ENCODE data around the gene ARMCX5. TPM values are rescaled to one million over a fixed set of nuclear protein-coding genes. Genes with fewer than 3 reads are reported as not detected.
A peak's percentile ranks its signal among the peaks of the same experiment; 100 is the strongest.

ARMCX5 gene
- total and polyA plus RNA-seq, 8 donors: 5.5 to 10.4 (median 8.0) TPM

DNA sequence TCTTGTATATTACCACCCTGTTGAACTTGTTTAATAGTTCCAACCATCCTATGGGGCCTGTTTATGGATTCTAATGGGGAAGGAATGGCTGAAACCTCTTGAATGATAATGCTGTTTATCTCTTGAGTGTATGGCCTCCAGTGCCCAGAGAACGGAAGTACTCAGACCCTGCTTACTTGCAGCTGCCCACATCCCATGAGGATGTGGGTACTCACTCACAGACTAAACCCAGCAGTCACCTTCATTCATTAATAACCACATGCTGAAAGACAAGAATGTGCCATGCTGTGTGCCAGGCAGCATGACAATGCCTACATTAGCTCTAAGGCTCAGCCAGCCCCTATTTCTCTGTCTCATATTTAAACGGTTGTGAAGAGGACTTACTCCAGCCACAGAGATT, 5.9 kb upstream of the ARMCX5 start:
- 72 to 74% methylated on average over 2 of the region's 2 CpGs for WGBS, 2 donors
- intact Hi-C loops (cut with DNase I): no loop called here
- TF ChIP-seq, protein P1, sequence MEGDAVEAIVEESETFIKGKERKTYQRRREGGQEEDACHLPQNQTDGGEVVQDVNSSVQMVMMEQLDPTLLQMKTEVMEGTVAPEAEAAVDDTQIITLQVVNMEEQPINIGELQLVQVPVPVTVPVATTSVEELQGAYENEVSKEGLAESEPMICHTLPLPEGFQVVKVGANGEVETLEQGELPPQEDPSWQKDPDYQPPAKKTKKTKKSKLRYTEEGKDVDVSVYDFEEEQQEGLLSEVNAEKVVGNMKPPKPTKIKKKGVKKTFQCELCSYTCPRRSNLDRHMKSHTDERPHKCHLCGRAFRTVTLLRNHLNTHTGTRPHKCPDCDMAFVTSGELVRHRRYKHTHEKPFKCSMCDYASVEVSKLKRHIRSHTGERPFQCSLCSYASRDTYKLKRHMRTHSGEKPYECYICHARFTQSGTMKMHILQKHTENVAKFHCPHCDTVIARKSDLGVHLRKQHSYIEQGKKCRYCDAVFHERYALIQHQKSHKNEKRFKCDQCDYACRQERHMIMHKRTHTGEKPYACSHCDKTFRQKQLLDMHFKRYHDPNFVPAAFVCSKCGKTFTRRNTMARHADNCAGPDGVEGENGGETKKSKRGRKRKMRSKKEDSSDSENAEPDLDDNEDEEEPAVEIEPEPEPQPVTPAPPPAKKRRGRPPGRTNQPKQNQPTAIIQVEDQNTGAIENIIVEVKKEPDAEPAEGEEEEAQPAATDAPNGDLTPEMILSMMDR (IDR thresholded peaks at IDR 0.05): no peak

DNA sequence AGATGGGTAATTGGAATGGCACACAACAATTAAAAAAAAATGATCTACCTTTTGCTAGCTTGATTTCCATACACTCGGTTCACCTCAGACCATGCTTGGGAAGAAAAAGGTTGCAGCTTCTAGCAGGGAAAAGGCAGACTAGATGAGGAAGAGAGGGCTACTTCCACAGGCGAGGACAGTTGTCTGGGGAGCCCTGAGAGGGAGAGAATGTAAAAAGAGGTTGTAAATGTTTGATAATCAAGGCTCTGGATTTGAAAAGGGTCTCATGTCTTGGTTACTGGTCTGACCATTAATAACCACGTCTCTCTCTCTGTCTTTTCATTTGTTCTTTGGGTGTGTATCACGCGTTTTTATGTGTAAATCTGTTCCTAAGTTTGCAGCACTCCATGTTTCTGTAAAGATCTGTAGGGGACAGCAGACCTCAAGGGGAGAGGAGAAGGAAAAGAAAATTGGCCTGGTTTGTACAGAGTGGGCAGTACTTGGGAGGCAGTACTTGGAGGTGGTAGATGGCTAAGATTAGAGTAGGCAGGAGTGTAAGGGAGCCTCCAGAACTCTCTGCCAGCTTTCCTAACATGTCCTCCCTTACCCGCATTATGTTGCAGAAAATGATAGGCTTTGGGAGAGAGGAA, 750 bp downstream of the ARMCX5 start:
- peaks cover 0 to 3% (median 0%) of the 10 kb centered on the region in 4 donors for H3K27me3 ChIP-seq
- H3K4me3 ChIP-seq: peak overlapping the region; percentile 23 to 47 (median 34)
- no peaks in the 10 kb centered on the region for H3K9me3 ChIP-seq
- peak overlapping the region; percentile 29 to 79 (median 59) for H3K27ac ChIP-seq
- no peaks in the 10 kb centered on the region for H3K4me1 ChIP-seq
- TF ChIP-seq, protein P1 (IDR thresholded peaks at IDR 0.05): no peak
- ATAC-seq (peak in 3 of 4 donors; percentile 34 to 59 (median 54)), FAIRE-seq (no peak), DNase-seq (no peak)
- no peaks in the 10 kb centered on the region for H3K36me3 ChIP-seq
- WGBS, 2 donors: 3 to 20% methylated on average over 6 of the region's 6 CpGs
- intact Hi-C loops (cut with DNase I): loop anchor here in 1 of 3 donors (10.0 kb wide), 1 partner anchor 245 kb away; no protein-coding TSS in a partner anchor

More for the DNA sequence above, 5.9 kb upstream of the ARMCX5 start:
- H3K27me3 ChIP-seq: peaks cover 0 to 9% (median 0%) of the 10 kb centered on the region in 4 donors
- H3K4me1 ChIP-seq: no peaks in the 10 kb centered on the region
- no peak for FAIRE-seq
- H3K4me3 ChIP-seq: no peak overlapping the region
- no peaks in the 10 kb centered on the region for H3K36me3 ChIP-seq
- no peak for DNase-seq
- H3K27ac ChIP-seq: no peak overlapping the region
- ATAC-seq: no peak
- no peaks in the 10 kb centered on the region for H3K9me3 ChIP-seq

DNA sequence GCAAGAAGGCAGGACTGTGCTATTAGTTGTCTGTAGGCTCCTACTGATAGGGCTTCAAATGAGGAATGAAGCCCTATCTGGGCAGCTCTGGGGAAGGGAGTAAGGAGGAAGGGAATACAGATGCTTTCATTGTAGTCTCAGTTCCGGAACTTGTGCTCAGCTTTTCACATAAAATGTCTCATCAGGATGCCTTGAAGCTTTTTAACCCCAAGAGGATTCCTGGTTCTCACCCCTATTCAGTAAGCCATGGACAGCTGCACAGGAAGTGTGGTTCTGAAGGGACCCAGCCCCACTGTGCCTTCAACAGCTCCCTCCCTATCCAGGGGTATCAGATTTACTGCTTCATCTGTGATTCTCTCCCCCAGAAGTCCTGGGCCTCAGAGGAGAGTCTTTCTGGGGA, 5.0 kb downstream of the ARMCX5 start:
- no peaks in the 10 kb centered on the region for H3K4me1 ChIP-seq
- TF ChIP-seq, protein P1 (IDR thresholded peaks at IDR 0.05): no peak
- DNase-seq (no peak), ATAC-seq (no peak), FAIRE-seq (no peak)
- H3K27me3 ChIP-seq: no peaks in the 10 kb centered on the region
- H3K9me3 ChIP-seq: no peaks in the 10 kb centered on the region
- WGBS, 2 donors: 61 to 62% methylated on average over 1 of the region's 1 CpG
- intact Hi-C loops (cut with DNase I): loop anchor here in 1 of 3 donors (10.0 kb wide), 1 partner anchor 240 kb away; no protein-coding TSS in a partner anchor
- no peak overlapping the region for H3K4me3 ChIP-seq
- no peak overlapping the region for H3K27ac ChIP-seq
- H3K36me3 ChIP-seq: no peaks in the 10 kb centered on the region

DNA sequence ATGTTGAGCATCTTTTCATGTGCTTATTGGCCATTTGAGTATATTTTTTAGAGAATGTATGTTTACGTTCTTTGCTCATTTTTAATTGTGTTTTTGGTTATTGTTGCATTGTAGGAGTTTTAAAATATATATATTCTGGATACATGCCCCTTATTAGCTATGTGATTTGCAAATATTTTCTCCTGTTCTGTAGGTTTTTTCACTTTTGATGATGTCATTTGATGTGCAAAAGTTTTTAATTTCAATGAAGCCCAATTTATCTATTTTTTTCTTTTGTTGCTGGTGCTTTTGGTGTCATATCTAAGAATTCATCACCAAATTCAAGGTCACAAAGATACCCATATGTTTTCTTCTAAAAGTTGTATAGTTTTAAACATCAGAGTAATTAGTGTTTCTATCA, 6.8 kb downstream of the ARMCX5 start:
- H3K27me3 ChIP-seq: no peaks in the 10 kb centered on the region
- no peak overlapping the region for H3K4me3 ChIP-seq
- no peaks in the 10 kb centered on the region for H3K4me1 ChIP-seq
- intact Hi-C loops (cut with DNase I): loop anchor here in 1 of 3 donors (10.0 kb wide), 1 partner anchor 239 kb away; no protein-coding TSS in a partner anchor
- 78 to 100% methylated on average over 1 of the region's 1 CpG for WGBS, 2 donors
- no peak for DNase-seq
- no peaks in the 10 kb centered on the region for H3K36me3 ChIP-seq
- TF ChIP-seq, protein P1 (IDR thresholded peaks at IDR 0.05): no peak
- no peak overlapping the region for H3K27ac ChIP-seq
- ATAC-seq: no peak
- FAIRE-seq: peak; percentile 63
- H3K9me3 ChIP-seq: no peaks in the 10 kb centered on the region

DNA sequence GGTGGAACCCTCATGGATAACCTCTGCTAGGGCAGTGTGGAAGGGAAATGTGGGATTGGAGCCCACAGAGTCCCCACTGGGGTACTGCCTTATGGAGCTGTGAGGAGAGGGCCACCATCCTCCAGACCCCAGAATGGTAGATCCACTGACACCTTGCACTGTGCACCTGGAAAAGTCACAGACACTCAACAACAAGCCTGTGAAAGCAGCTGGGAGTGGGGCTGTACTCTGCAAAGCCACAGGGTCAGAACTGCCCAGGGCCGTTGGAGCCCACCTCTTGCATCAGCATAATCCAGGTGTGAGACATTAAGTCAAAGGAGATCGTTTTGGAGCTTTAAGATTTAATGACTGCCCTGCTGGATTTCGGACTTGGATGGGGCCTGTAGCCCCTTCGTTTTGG, 11.6 kb downstream of the ARMCX5 start:
- 50 to 90% methylated on average over 4 of the region's 4 CpGs for WGBS, 2 donors
- Histone ChIP-seq H3K36me3 (no peaks in the 10 kb centered on the region), H3K4me1 (no peaks in the 10 kb centered on the region), H3K27ac (no peak overlapping the region), H3K27me3 (no peaks in the 10 kb centered on the region), H3K9me3 (no peaks in the 10 kb centered on the region), H3K4me3 (no peak overlapping the region)
- peak in 1 of 6 donors; percentile 13 for DNase-seq
- TF ChIP-seq, protein P1 (IDR thresholded peaks at IDR 0.05): no peak
- FAIRE-seq: no peak
- ATAC-seq: no peak
- intact Hi-C loops (cut with DNase I): no loop called here
